CD4-positive, alpha-beta T cell treated with Interleukin-6 at 100 ng/mL for 8 hours (primary cell): ENCODE data around the gene MYBPC1.
A peak's percentile ranks its signal among the peaks of the same experiment; 100 is the strongest.

ENCODE experiments used
- DNase-seq: peaks from one replicate; pipeline ENCODE4 v3.0.0-alpha.2; 2020; ENCODE audit warnings: mixed read lengths, low spot score

Gene MYBPC1

GRCh38 chr12:101695706-101696105 is 100.9 kb downstream of the MYBPC1 start:
- no peak for DNase-seq

GRCh38 chr12:101696251-101697196 is 101.8 kb downstream of the MYBPC1 start:
- DNase-seq: no peak

DNA sequence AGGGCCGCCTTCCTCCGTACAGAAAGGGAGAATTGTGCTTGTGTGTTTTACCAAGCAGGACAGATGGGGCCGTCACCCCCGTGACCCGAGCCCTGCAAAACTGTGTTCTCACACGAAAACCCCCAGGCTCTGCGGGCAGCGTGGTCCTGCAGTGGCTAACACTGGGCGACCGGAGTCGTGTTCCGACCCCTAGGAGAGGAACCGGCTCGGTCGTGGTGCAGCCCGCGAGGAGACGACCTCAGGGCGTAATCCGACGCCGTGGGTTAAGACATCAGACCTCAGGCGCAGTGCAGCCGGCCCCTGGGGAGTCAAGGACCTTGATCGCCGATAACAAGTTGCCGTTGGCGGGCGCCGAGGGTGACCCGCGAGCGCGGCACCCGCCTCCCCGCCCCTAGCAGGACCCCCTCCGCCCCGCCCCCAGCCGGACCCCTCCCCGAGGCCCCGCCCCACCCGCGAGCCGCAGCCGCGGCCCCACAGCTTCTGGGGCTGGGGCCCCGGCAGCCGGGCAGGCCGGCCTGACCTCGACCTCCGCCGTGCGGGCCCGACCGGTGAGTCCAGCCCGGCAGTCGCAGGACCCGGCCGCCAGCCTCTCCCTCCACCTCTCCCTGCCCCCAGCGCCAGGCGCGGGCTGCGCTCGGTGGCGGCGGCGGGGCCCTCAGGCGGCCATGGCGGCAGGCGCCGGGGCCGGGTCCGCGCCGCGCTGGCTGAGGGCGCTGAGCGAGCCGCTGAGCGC is 102.6 kb downstream of the MYBPC1 start, which contains the start of gene CHPT1:
Gene CHPT1, plus strand, starts transcription at position 444 of the 733 bp plus-strand sequence. Its CDS starts 222 bp downstream, at position 666.
- DNase-seq: peak; percentile 62

GRCh38 chr12:101697930-101698799 is 103.4 kb downstream of the MYBPC1 start:
- DNase-seq: no peak

DNA sequence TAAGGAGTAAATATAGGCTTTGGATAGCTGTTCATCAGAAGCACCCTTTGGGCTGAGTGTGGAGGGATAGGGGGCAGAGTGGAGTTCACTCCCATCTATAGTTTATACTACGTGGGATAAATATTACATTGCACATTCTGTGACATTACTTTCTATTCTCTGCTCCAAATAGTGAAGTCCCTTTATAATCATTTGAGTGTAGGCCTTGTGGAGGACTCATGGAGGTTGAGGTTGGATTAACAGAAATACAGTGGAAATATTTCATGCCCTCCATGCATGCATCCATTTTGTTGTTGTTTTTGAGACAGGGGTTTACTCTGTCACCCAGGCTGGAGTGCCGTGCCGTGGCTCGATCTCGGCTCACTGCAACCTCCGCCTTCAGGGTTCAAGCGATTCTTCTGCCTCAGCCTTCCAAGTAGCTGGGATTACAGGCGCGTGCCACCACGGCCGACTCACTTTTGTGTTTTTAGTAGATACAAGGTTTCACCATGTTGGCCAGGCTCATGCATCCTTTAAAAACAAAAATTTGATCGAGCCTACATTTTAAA is 104.1 kb downstream of the MYBPC1 start:
- DNase-seq: no peak

- DNase-seq: no peak
These were observed 105.6 kb downstream of the MYBPC1 start for GRCh38 chr12:101700299-101700820.

DNA sequence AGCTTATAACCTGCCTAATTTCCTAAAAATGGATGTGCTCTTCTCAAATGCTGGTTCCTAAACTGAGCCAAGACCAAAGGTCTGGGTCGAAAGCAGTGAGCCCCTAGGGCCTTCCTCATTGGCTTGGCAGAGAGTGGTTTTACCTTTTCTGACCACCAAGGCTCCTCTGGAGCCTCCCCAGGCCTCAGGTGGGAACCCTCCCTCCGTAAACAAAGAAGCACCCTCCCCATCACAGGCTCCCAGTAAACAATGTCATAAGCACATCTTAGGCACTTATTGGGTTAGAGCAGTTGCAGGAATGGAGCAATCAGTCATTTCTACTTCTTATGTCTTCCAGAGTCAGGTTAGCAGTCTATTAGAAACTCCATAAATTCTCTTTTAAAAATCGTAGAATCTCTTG is 108.7 kb downstream of the MYBPC1 start:
- no peak for DNase-seq

DNA sequence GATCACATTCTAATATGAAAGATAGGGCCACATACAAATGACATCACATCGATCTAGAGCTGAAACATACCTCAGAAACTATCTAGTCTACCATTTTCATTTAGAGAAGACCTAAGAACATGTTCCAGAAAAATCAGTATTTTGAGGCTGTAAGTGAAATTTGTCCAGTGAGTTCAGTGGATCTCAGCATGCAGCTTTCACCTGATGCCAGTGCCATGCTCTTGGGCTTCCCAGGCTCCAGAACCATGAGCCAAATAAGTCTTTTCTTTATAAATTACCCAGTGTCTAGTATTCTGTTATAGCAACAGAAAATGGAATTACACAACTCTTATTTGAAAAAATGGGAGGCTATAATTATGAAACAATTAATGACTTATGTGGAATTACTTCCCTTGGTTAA is 111.6 kb downstream of the MYBPC1 start:
- DNase-seq: no peak

GRCh38 chr12:101707131-101707782 is 112.5 kb downstream of the MYBPC1 start:
- DNase-seq: no peak

- no peak for DNase-seq
These were observed 115.5 kb downstream of the MYBPC1 start for GRCh38 chr12:101710288-101710687.

DNA sequence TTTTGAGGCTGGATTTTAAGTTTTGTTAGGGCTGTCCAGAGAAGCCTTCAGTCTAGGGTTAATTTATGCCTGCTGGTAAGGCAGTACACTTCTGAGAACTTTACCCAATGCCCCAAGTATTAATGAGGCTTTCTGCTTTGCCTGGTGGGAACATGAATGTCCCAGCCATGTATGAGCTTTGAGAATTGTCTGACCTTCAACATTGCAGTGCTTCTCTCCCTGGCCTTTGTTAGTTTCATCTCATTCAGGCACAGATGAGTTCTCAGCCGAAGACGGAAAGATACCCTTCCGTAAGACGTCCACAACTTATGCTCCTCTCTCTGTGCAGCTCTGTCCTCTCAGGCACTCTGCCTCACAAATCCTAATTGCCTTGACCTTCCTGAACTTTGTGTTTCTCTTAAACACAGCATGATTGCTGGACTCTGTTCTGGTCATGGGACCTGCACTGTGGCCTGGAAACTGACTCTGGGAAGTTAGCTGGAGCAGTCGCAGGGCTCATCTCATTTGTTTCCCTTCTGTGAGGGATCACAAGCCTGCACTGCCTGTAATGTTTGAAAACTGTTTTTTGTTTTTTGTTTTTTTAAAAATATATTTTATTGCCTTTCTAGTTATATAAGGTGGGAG is 118.4 kb downstream of the MYBPC1 start:
- no peak for DNase-seq

DNA sequence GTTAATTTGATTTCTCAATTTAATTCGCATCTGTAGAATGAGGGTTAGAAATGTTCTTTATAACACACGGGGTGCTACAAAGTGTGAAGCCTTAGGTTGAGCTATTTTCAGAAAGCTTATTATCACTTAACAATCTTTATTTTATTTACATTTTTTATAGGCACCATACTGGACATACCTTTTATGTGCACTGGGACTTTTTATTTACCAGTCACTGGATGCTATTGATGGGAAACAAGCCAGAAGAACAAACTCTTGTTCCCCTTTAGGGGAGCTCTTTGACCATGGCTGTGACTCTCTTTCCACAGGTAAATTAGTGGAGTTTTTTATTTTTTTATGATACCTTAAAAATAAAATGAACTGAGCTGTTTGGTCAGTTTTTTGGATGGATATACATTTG is 119.2 kb downstream of the MYBPC1 start:
- no peak for DNase-seq

DNA sequence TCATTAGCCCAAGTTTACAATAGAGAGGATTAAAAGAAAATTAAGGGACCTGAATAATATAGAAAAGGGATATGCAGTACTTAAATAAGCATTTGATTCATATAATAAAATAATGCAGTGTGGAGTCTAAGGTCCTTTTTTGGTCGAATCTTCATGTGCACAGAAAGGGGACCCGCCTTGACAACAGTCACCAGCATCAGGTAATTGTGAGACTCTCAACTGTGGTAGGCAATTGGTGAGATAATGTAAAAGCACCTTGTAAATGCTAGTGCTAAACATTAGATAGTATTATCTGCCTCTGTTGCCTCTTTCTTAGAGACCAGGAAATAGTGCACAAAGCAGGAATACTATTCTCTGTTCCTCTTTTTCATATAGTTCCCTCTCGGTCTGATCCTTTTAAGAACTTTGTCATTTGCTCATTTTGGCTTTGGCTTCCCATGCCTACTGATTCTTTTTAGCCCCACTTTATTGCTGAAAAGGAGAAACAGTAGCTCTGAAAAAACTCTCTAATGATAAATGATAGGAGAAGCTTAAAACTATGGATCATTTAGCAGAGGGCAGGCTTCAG is 120.2 kb downstream of the MYBPC1 start:
- no peak for DNase-seq

DNA sequence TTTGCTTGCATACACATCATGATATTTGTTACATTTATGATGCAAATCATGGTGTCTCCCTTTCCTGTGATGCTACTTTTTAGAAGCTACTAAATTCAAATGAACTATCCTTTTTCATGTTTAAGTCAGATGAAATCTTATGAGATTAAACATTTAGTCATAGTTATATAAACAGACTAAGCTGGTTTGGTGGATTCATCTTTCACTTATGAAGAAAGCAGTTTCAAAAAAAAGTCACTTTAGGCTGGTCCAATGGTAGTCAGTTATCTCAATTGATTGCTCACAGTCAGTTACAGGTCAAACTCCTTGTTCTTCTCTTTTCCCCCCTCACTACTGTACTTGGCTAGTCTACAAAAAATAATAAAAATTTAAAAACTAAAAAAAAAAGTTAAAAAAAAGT is 124.8 kb downstream of the MYBPC1 start:
- no peak for DNase-seq

DNA sequence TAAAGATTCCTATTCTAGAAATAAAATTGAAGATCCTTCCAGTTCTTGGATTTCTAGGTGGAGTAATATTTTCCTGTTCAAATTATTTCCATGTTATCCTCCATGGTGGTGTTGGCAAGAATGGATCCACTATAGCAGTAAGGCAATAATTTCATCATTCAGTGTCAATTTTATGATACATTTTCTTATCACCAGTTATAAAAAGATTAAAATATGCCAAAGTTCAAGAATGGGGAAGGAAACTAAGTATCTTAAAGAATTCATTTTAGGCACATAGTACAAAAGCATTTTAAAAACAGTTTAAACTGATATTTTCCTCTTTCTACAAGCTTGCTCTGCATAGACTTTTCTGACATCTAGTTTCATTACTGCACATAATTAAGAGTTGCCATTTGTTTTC is 125.3 kb downstream of the MYBPC1 start:
- no peak for DNase-seq

- no peak for DNase-seq
These were observed 127.6 kb downstream of the MYBPC1 start for GRCh38 chr12:101722392-101722791.

DNA sequence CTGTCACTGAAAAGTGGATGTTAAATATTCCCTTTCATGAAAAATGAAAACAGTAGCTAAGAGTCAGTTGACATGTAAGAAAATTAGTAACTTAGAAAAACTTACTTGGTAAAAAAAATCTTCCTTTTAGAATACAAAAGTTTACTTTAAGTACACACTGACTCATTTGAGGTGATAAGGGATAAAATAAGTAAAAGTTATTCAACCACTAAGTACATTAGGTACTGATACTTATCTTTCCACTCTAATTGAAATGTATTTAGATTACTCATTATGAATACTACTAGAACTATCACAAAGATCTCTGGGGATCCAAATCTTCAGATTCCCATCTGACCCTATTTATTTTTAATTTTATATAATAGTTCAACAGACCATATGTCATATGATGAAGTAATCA is 132.3 kb downstream of the MYBPC1 start:
- DNase-seq: no peak

DNA sequence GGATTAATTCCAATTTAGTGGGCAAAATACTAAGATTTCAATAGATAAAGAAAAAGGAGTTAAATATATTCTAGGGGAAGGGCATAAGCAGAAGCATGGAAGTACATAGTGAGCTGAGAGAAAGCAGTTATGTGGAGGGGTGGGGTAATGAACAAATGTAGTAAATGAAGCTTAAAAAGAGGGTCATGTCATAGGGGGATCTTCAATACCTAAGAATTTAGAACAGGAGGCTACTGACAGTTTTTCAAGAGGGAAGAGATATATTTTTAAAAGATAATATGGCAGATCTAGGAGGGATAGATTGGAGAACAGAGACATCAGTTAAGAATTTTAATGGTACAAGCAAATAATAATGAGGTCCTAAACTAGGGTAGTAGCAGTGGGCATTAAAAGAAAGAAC is 135.1 kb downstream of the MYBPC1 start:
- DNase-seq: no peak

DNA sequence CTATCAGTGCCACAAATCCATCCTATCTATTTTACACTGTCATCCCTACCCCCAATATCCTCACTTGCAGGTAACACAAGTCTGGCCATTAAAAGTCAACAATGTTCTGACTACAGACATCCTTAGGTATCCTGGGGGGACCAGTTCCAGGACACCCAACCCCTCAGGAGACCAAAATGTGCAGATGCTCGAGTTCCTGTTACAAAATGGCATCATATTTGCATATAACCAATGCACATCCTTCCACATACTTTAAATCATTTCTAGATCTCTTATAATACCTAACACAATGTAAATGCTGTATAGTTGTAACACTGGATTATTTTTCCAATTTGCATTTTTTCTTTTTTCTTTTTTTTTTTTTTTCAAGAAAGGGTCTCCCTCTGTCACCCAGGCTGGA is 137.5 kb downstream of the MYBPC1 start:
- DNase-seq: no peak

DNA sequence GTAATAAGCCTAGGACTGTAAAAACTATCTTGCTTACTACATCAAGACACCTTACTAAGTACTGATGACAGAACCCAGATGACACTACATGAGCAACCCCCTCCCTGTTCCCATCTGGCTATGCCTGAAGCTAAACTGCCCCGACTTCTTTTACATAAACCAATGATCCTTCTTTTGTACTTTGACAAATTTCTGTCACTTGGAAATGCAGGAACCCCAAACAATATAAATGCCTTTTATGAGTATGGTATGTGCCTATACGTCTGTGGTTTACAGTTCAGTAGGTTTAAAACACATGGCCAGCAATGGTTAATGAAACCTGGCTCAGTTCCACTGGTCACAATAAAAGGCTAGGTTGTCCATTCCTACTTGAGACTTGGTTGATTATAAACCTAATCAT is 138.4 kb downstream of the MYBPC1 start:
- DNase-seq: no peak
